ENCODE data around the gene SLC18B1.

Gene SLC18B1

GRCh38 chr6:132742495-132742894, 55.9 kb downstream of the SLC18B1 start:
- DNase-seq (ENCODE audit: low read depth) = no peak

- DNase-seq (ENCODE audit: low read depth) = no peak
Measured at GRCh38 chr6:132741281-132741680, 57.2 kb downstream of the SLC18B1 start.

- no peak for DNase-seq (ENCODE audit: low read depth)
Measured at GRCh38 chr6:132736239-132736638, 62.2 kb downstream of the SLC18B1 start.

- DNase-seq (ENCODE audit: low read depth) = no peak
Measured at GRCh38 chr6:132734694-132735236, 63.7 kb downstream of the SLC18B1 start.

GRCh38 chr6:132733814-132734213, 64.6 kb downstream of the SLC18B1 start:
- DNase-seq (ENCODE audit: low read depth) = no peak

GRCh38 chr6:132733283-132733682, 65.2 kb downstream of the SLC18B1 start:
- no peak for DNase-seq (ENCODE audit: low read depth)

- DNase-seq (ENCODE audit: low read depth) = no peak
Measured at GRCh38 chr6:132731086-132731485, 67.4 kb downstream of the SLC18B1 start.

- no peak for DNase-seq (ENCODE audit: low read depth)
Measured at GRCh38 chr6:132730560-132730959, 67.9 kb downstream of the SLC18B1 start.

- no peak for DNase-seq (ENCODE audit: low read depth)
Measured at GRCh38 chr6:132728616-132729015, 69.8 kb downstream of the SLC18B1 start.

GRCh38 chr6:132726608-132726975, 71.8 kb downstream of the SLC18B1 start:
- DNase-seq (ENCODE audit: low read depth) = no peak

GRCh38 chr6:132725947-132726607, 72.4 kb downstream of the SLC18B1 start:
- DNase-seq (ENCODE audit: low read depth) = no peak

- DNase-seq (ENCODE audit: low read depth) = no peak
Measured at GRCh38 chr6:132725471-132725870, 73.0 kb downstream of the SLC18B1 start.

GRCh38 chr6:132719736-132720448, 78.5 kb downstream of the SLC18B1 start:
- DNase-seq (ENCODE audit: low read depth) = no peak
